GM21447 (cell line): ENCODE data around the gene MCCC1.
"Not testable (repeated sequence)": the region's sequence is repeated elsewhere in the genome, so short reads cannot be mapped to it uniquely, and the experiment has no call there.

Source experiments
- ATAC-seq: cut with Tn5 transposase; IDR thresholded peaks from one replicate; pipeline ENCODE4 v1.9.1; 2021; ENCODE audit not compliant: unreplicated experiment

Gene MCCC1

GRCh38 chr3:183099026-183099837 is at the start of gene MCCC1:
Gene MCCC1, minus strand, starts transcription at chr3:183099496. Its CDS starts 56 bp downstream, at chr3:183099440.
- peak; percentile 98 for ATAC-seq

GRCh38 chr3:183148056-183148455 is 48.8 kb upstream of the MCCC1 start:
- ATAC-seq: no peak

- ATAC-seq: no peak
Measured at GRCh38 chr3:183144363-183144762, 45.1 kb upstream of the MCCC1 start.

GRCh38 chr3:183142199-183142598 is 42.9 kb upstream of the MCCC1 start:
- ATAC-seq: no peak

GRCh38 chr3:183134844-183135243 is 35.5 kb upstream of the MCCC1 start:
- ATAC-seq: no peak

GRCh38 chr3:183132409-183132808 is 33.1 kb upstream of the MCCC1 start:
- no peak for ATAC-seq

- no peak for ATAC-seq
Measured at GRCh38 chr3:183131735-183132134, 32.4 kb upstream of the MCCC1 start.

- no peak for ATAC-seq
Measured at GRCh38 chr3:183131186-183131725, 32.0 kb upstream of the MCCC1 start.

- ATAC-seq: no peak
Measured at GRCh38 chr3:183129243-183129642, 29.9 kb upstream of the MCCC1 start.

- no peak for ATAC-seq
Measured at GRCh38 chr3:183128709-183129108, 29.4 kb upstream of the MCCC1 start.

GRCh38 chr3:183123891-183124290 is 24.6 kb upstream of the MCCC1 start:
- ATAC-seq: no peak

- peak; percentile 51 for ATAC-seq
Measured at GRCh38 chr3:183122257-183122932, 23.1 kb upstream of the MCCC1 start.

GRCh38 chr3:183120538-183121215 is 21.4 kb upstream of the MCCC1 start:
- ATAC-seq: no peak

- no peak for ATAC-seq
Measured at GRCh38 chr3:183117056-183117455, 17.8 kb upstream of the MCCC1 start.

- ATAC-seq: peak; percentile 75
Measured at GRCh38 chr3:183116025-183116614, 16.8 kb upstream of the MCCC1 start.

GRCh38 chr3:183114384-183115178 is 15.3 kb upstream of the MCCC1 start:
- ATAC-seq: no peak

GRCh38 chr3:183109847-183110246 is 10.6 kb upstream of the MCCC1 start:
- not testable (repeated sequence) for ATAC-seq

GRCh38 chr3:183108470-183108869 is 9.2 kb upstream of the MCCC1 start:
- ATAC-seq: no peak

- ATAC-seq: no peak
Measured at GRCh38 chr3:183108001-183108449, 8.7 kb upstream of the MCCC1 start.

- ATAC-seq: not testable (repeated sequence)
Measured at GRCh38 chr3:183107372-183107771, 8.1 kb upstream of the MCCC1 start.
